SHP77 (cell line): Measurements from ENCODE around the gene ANO2.

Source experiments
- DNase-seq, 2 experiments: peaks; one replicate each; lab custom pipeline; 2025; lab: John Stamatoyannopoulos, UW

Gene ANO2

GRCh38 chr12:5777451-5777850 is 167.6 kb downstream of the ANO2 start:
- DNase-seq = no peak

- DNase-seq = no peak
Measured at GRCh38 chr12:5776091-5776490, 169.0 kb downstream of the ANO2 start.

DNA sequence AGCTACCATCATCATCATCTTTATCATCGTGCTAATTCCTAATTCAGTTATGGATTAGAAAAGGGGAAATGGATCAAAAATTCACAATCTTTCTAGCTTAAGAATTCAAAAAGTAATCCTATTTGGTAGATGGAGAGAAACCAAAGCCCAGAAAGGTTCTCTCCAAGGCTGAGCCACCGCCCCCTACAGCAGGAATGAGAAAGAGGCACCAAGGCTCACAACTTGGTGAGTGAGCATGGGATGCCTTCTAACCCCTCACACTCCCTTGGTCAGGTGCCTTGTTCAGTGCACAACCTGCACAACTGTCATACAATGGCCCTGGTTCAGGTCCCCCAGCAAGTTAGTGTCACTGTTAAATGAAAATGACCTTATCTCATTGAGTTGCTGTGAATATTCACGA is 171.5 kb downstream of the ANO2 start:
- DNase-seq = no peak

- no peak for DNase-seq
Measured at GRCh38 chr12:5771756-5772155, 173.3 kb downstream of the ANO2 start.

- DNase-seq = no peak
Measured at GRCh38 chr12:5770727-5771126, 174.3 kb downstream of the ANO2 start.

- no peak for DNase-seq
Measured at GRCh38 chr12:5768581-5769196, 176.4 kb downstream of the ANO2 start.

GRCh38 chr12:5768171-5768570 is 176.9 kb downstream of the ANO2 start:
- DNase-seq = no peak

GRCh38 chr12:5758347-5758746 is 186.7 kb downstream of the ANO2 start:
- no peak for DNase-seq

- DNase-seq = no peak
Measured at GRCh38 chr12:5756338-5756842, 188.7 kb downstream of the ANO2 start.

GRCh38 chr12:5748027-5748426 is 197.0 kb downstream of the ANO2 start:
- DNase-seq = no peak

GRCh38 chr12:5746917-5747316 is 198.1 kb downstream of the ANO2 start:
- DNase-seq = no peak

GRCh38 chr12:5746036-5746908 is 198.8 kb downstream of the ANO2 start:
- DNase-seq = no peak

DNA sequence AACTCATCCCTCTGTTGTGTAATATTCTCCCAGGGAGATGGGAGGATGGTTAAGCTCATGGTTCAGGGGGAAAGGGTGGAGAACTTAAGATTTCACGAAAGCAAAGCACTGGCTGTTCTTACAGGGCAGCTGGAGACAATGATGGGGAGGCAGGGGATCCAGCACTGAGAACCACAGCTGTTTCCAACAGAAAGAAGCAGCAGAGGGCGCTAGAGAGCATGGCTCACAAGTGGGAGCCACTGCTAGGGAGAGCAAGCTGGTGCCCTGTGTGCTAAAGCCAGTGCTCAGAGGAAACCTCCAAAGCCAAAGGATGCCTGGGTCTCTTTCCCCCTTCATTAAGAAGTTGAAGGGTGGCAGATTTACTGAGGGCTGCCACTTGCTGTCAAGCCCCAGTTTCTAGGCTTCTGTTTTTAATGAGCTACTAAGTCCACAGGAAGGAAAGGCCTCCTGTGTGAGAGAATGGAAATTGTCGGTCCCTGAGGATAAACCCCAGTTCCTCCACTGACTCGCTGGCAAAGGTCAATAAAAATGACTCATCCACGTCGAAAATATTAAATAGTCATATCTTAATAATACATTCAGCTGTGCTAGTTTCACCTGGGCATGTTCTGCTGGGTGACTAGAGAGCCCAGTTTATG is 199.7 kb downstream of the ANO2 start:
- DNase-seq = peak; percentile 2 to 9

DNA sequence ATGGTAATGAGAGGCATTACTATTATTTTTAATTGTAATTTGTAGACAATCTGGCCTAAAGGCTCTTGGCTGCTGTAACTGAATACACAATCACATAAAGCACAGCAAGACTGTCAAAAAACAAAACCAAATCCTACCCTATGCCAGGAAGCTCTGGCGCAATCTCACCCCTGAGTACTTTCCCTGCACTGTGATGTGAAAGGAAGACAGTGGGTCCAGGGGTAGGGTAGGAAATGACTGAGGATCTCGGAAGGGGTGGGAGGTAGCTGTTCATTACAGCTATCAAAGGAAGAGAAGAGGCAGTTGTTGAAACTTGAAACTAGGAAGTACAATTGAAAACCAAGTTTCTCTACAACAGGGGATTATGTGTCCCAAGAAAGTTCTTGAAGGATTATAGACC is 202.8 kb downstream of the ANO2 start:
- DNase-seq = no peak

- no peak for DNase-seq
Measured at GRCh38 chr12:5739917-5740316, 205.1 kb downstream of the ANO2 start.

DNA sequence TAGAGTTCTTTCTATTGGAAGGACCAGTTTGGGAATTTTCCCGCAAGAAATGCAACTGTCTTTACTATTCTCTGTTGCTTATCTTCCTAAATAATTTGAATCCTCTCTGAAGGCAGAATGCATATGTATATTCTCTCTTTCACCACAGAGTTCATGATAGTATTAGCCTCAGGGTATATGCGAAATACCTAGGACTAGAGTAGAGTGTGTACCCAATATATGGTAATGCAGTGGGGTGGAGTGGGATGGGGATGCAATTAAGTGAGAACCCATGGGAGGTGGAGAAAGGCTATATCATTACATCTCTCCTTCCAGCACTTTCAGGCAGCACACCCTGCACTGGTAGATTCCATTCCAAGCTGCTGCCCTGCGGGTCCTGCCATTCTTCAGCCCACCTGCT is 207.3 kb downstream of the ANO2 start:
- DNase-seq = no peak

DNA sequence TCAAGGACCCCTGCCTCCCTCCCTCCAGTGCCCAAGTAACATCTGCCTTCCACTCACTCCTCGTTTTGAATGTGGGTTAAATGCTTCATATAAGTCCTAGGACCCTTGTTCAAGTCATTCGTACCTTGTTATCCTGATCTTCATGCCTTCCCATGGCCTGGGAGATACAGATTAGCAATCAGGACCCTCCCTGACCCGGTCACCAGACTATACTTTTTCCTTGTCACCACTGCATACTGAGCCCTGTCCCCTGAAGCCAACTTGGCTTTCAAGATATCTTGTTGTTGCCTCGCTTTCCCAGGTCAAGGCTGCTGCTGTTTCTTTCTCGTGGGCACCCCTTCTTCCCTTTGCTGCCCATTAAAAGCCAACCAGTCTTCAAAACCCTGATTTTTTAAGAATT is 208.5 kb downstream of the ANO2 start:
- no peak for DNase-seq

DNA sequence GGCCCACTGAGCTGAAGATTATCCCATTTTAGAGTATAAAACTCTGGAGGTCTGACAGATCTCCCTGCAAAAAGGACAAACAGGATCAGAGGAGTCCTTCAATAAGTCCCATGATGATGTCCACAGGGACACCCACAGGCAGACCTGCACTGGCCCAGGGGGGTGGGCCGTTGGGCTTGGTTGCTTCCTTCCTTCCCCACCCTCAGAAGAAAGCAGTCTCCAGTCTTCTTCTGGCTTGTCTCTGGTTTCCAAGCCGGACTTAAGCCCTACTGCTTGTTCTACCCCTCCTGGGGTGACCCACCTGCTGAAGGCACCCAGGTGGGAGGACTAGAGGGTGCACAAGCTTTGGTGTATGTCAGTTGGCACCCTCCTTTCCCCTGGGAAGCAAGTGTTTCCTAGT is 209.0 kb downstream of the ANO2 start:
- DNase-seq = no peak

- DNase-seq = no peak
Measured at GRCh38 chr12:5733916-5734315, 211.1 kb downstream of the ANO2 start.

GRCh38 chr12:5733136-5733755 is 211.8 kb downstream of the ANO2 start:
- DNase-seq = no peak

DNA sequence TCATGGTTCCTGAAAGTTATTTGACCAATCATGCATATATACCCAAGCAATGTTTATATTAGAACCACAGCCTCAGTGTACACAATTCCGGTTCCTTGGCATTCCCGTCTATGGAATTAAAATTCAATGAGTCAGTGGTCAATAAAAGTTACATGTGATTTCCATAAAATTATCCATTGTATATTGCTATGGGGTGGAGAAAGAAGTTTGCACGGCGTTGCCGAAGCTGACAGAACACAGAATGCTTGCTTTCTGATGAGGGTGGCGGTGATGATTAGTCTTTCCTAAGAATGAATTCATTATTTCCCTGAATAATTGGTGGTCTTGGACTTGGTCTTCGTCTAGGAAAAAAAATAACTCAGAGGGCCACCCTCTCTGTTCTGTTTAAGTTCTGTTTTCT is 214.1 kb downstream of the ANO2 start:
- no peak for DNase-seq

GRCh38 chr12:5723711-5724252 is 221.3 kb downstream of the ANO2 start:
- DNase-seq = no peak
